ENCODE data around the gene ITGBL1. TPM values are rescaled to one million over a fixed set of nuclear protein-coding genes. Genes with fewer than 3 reads are reported as not detected.

ITGBL1 gene
- total RNA-seq, 2 experiments from 2014 or later, result not detected

GRCh38 chr13:101423872-101424271 lies 28.6 kb upstream of the ITGBL1 start:
- Histone ChIP-seq H3K4me2 (ENCODE audit: low read length) (no peak overlapping the region), H3K79me2 (ENCODE audit: insufficient read depth, low read depth, low read length) (no peaks in the 10 kb centered on the region), H3K36me3 (ENCODE audit: insufficient read depth, low read length) (no peaks in the 10 kb centered on the region), H3K4me3 (ENCODE audit: low read depth, low read length, poor library complexity, severe bottlenecking) (no peak overlapping the region), H3K9me3 (ENCODE audit: low read length) (no peaks in the 10 kb centered on the region), H3K4me1 (ENCODE audit: insufficient read depth, low read length, poor library complexity, severe bottlenecking) (no peaks in the 10 kb centered on the region), H2AFZ (ENCODE audit: low read length) (no peak overlapping the region), H4K20me1 (ENCODE audit: insufficient read depth, low read length) (no peaks in the 10 kb centered on the region), H3K27ac (ENCODE audit: low read depth, low read length, poor library complexity, severe bottlenecking) (no peak overlapping the region), H3K9me2 (ENCODE audit: insufficient read depth, low read length) (no peaks in the 10 kb centered on the region)
- ChIA-PET CTCF (ENCODE audit: unreplicated experiment) (no interaction called here), POLR2A (no interaction called here)
- no TSS peak for BruUV-seq (replicated peaks)
- no peak for DNase-seq (ENCODE audit: low spot score)
- no peak for TF ChIP-seq EZH2phosphoT487 (IDR thresholded peaks at IDR 0.05; ENCODE audit: borderline replicate concordance, low read depth, low read length)
- TF ChIP-seq, protein P1, sequence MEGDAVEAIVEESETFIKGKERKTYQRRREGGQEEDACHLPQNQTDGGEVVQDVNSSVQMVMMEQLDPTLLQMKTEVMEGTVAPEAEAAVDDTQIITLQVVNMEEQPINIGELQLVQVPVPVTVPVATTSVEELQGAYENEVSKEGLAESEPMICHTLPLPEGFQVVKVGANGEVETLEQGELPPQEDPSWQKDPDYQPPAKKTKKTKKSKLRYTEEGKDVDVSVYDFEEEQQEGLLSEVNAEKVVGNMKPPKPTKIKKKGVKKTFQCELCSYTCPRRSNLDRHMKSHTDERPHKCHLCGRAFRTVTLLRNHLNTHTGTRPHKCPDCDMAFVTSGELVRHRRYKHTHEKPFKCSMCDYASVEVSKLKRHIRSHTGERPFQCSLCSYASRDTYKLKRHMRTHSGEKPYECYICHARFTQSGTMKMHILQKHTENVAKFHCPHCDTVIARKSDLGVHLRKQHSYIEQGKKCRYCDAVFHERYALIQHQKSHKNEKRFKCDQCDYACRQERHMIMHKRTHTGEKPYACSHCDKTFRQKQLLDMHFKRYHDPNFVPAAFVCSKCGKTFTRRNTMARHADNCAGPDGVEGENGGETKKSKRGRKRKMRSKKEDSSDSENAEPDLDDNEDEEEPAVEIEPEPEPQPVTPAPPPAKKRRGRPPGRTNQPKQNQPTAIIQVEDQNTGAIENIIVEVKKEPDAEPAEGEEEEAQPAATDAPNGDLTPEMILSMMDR (conservative IDR thresholded peaks at IDR 0.05; ENCODE audit: low read length), result no peak
- intact Hi-C loops (cut with micrococcal nuclease; ENCODE audit: unreplicated experiment), result no loop called here

- TF ChIP-seq EZH2phosphoT487 (IDR thresholded peaks at IDR 0.05; ENCODE audit: borderline replicate concordance, low read depth, low read length), result no peak
- TF ChIP-seq, protein P1 (conservative IDR thresholded peaks at IDR 0.05; ENCODE audit: low read length), result no peak
- intact Hi-C loops (cut with micrococcal nuclease; ENCODE audit: unreplicated experiment), result no loop called here
- no peaks in the 10 kb centered on the region for H3K79me2 ChIP-seq (ENCODE audit: insufficient read depth, low read depth, low read length)
- H3K4me3 ChIP-seq (ENCODE audit: low read depth, low read length, poor library complexity, severe bottlenecking), result no peak overlapping the region
- H4K20me1 ChIP-seq (ENCODE audit: insufficient read depth, low read length), result no peaks in the 10 kb centered on the region
- CTCF ChIA-PET (ENCODE audit: unreplicated experiment), result no interaction called here
- BruUV-seq (replicated peaks), result no TSS peak
- no peak overlapping the region for H2AFZ ChIP-seq (ENCODE audit: low read length)
- H3K4me1 ChIP-seq (ENCODE audit: insufficient read depth, low read length, poor library complexity, severe bottlenecking), result no peaks in the 10 kb centered on the region
- H3K27ac ChIP-seq (ENCODE audit: low read depth, low read length, poor library complexity, severe bottlenecking), result no peak overlapping the region
- no peaks in the 10 kb centered on the region for H3K9me2 ChIP-seq (ENCODE audit: insufficient read depth, low read length)
- POLR2A ChIA-PET, result no interaction called here
- DNase-seq (ENCODE audit: low spot score), result no peak
- no peaks in the 10 kb centered on the region for H3K9me3 ChIP-seq (ENCODE audit: low read length)
- H3K36me3 ChIP-seq (ENCODE audit: insufficient read depth, low read length), result no peaks in the 10 kb centered on the region
- no peak overlapping the region for H3K4me2 ChIP-seq (ENCODE audit: low read length)
Observed at GRCh38 chr13:101424381-101425155, 27.9 kb upstream of the ITGBL1 start.

DNA sequence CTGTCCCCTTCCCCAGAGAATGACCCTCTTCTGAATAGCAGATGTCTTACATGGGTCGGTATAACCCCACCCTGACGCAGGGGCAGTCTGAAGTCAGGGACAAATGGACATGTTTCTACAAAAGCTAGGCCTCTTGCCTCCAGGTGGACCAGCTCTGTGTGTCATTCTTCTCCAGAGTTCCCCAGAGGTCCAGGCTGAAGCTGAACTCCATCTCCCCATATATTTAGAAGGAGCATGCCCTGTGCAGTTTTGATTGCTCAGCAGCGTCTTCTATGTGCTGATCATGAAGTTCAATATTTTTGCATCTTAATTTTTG lies 27.4 kb upstream of the ITGBL1 start:
- no TSS peak for BruUV-seq (replicated peaks)
- Histone ChIP-seq H2AFZ (ENCODE audit: low read length) (no peak overlapping the region), H4K20me1 (ENCODE audit: insufficient read depth, low read length) (no peaks in the 10 kb centered on the region), H3K79me2 (ENCODE audit: insufficient read depth, low read depth, low read length) (no peaks in the 10 kb centered on the region), H3K27ac (ENCODE audit: low read depth, low read length, poor library complexity, severe bottlenecking) (no peak overlapping the region), H3K9me3 (ENCODE audit: low read length) (no peaks in the 10 kb centered on the region), H3K36me3 (ENCODE audit: insufficient read depth, low read length) (no peaks in the 10 kb centered on the region), H3K4me2 (ENCODE audit: low read length) (no peak overlapping the region), H3K4me1 (ENCODE audit: insufficient read depth, low read length, poor library complexity, severe bottlenecking) (no peaks in the 10 kb centered on the region), H3K9me2 (ENCODE audit: insufficient read depth, low read length) (no peaks in the 10 kb centered on the region), H3K4me3 (ENCODE audit: low read depth, low read length, poor library complexity, severe bottlenecking) (no peak overlapping the region)
- CTCF ChIA-PET (ENCODE audit: unreplicated experiment), result no interaction called here
- POLR2A ChIA-PET, result no interaction called here
- no peak for DNase-seq (ENCODE audit: low spot score)
- no peak for TF ChIP-seq EZH2phosphoT487 (IDR thresholded peaks at IDR 0.05; ENCODE audit: borderline replicate concordance, low read depth, low read length)
- TF ChIP-seq, protein P1 (conservative IDR thresholded peaks at IDR 0.05; ENCODE audit: low read length), result no peak
- intact Hi-C loops (cut with micrococcal nuclease; ENCODE audit: unreplicated experiment), result no loop called here
